Erythroblast (primary cell): ENCODE data around the gene STKLD1.
"Not testable (repeated sequence)": the region's sequence is repeated elsewhere in the genome, so short reads cannot be mapped to it uniquely, and the experiment has no call there.

Experiments used
- DNase-seq, 2 experiments: peaks; one replicate each; lab custom pipeline; 2025; lab: John Stamatoyannopoulos, UW
- GATA1 ChIP-seq: IDR thresholded peaks from 2 replicates; pipeline ENCODE4 v1.6.1; 2011; ENCODE audit warnings: low read depth, mild to moderate bottlenecking, control low read depth, low read length, moderate library complexity
- POLR2A ChIP-seq: IDR thresholded peaks from 2 replicates; pipeline ENCODE4 v1.6.1; 2011; ENCODE audit warnings: mild to moderate bottlenecking, low read length

STKLD1 gene

DNA sequence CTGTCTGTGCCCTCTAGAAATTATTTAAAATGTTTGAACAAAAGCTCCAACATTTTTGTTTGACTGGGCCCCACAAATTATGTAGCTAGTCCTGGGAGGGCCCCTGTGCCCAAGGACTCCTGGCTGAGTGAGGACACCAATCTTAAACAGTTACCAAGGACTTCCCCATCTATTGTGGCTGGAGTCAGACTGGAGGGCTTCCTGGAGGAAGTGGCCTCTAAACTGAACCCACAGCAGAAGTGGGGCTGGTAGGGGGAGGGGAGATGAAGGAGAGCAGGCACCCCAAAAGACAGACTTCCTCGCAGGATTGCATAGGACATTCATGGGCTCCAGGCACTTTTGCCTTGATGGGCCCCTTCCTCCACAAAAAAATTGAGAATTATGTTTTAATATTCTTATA, 54.1 kb downstream of the STKLD1 start:
- no peak for TF ChIP-seq POLR2A

GRCh38 chr9:133433351-133433843, 57.2 kb downstream of the STKLD1 start:
- no peak for DNase-seq
- no peak for TF ChIP-seq GATA1
- TF ChIP-seq POLR2A = no peak

More for the DNA sequence above, 54.1 kb downstream of the STKLD1 start:
- DNase-seq = no peak

GRCh38 chr9:133436681-133437080, 60.5 kb downstream of the STKLD1 start:
- no peak for TF ChIP-seq GATA1
- no peak for TF ChIP-seq POLR2A
- no peak for DNase-seq

- TF ChIP-seq POLR2A (no peak), GATA1 (no peak)
- no peak for DNase-seq
Measured at GRCh38 chr9:133437753-133438531, 61.8 kb downstream of the STKLD1 start.

GRCh38 chr9:133439337-133439736, 63.2 kb downstream of the STKLD1 start:
- TF ChIP-seq POLR2A (no peak), GATA1 (no peak)
- no peak for DNase-seq

- DNase-seq = no peak
- TF ChIP-seq POLR2A (no peak), GATA1 (no peak)
Measured at GRCh38 chr9:133440874-133441273, 64.7 kb downstream of the STKLD1 start.

- TF ChIP-seq POLR2A = no peak
- TF ChIP-seq GATA1 = no peak
- DNase-seq = no peak
Measured at GRCh38 chr9:133441571-133441970, 65.4 kb downstream of the STKLD1 start.

DNA sequence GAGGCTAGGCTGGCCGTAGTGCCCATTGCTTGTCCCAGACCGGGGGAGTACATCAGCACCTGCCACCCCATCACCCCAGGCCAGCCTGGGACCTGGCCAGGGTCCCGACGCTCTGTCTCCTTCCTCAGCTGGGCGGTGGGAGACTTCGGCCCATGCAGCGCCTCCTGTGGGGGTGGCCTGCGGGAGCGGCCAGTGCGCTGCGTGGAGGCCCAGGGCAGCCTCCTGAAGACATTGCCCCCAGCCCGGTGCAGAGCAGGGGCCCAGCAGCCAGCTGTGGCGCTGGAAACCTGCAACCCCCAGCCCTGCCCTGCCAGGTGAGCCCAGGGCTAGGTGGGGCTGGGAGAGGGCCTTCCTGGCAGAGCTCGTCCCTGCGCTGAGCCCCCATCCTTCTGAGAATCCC, 67.1 kb downstream of the STKLD1 start:
- no peak for DNase-seq
- no peak for TF ChIP-seq GATA1
- no peak for TF ChIP-seq POLR2A

DNA sequence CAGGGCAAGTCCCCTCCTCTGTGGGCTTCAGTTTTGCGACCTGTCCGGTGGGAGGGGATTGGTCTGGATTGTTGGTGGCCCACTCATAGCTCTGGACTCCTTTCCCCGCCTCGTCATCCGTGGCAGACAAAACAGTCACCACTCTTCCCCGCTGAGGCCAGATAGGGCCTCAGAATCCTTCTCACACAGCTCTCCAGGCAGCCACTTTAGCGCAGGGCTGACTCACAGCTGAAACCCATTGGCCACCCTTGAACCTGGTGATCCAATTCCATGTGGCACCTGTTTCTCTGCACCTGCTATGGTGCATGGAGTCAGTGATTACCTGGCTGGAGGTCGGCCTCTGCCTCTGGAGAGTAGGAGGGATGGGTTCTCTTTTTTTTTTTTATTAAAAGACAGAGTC, 67.8 kb downstream of the STKLD1 start:
- DNase-seq = no peak
- TF ChIP-seq POLR2A (no peak), GATA1 (no peak)

DNA sequence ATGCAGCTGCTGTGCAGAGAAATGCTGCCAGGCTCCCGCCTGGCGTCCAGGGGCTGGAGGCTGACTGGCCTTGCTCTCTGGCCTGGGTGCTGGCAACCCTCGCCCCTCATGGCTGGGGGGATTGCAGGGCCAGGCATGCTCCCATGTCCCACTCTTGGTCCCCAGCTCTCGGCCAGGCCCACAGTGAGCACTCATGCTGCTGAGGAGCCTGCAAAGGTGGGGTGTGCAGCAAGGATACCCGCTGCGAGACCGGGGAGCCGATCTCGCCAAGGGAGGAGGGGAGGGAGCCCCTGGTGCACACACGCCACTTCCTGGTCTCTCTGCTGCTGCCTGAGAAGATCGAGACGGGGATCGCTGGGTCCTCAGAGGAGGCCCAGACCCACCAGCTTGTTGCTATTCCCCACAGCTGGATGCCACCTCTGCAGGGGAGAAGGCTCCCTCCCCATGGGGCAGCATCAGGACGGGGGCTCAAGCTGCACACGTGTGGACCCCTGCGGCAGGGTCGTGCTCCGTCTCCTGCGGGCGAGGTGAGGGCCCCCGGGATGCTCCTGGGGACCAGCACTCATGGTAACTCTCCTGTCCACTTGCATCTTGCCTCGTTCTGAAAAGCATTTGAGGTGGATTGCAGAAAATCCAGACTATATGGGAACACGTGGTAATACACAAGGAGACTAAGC, 69.3 kb downstream of the STKLD1 start:
- TF ChIP-seq POLR2A = no peak
- no peak for TF ChIP-seq GATA1
- DNase-seq = no peak

- TF ChIP-seq POLR2A = no peak
- TF ChIP-seq GATA1 = no peak
- no peak for DNase-seq
Measured at GRCh38 chr9:133448487-133448972, 72.4 kb downstream of the STKLD1 start.

DNA sequence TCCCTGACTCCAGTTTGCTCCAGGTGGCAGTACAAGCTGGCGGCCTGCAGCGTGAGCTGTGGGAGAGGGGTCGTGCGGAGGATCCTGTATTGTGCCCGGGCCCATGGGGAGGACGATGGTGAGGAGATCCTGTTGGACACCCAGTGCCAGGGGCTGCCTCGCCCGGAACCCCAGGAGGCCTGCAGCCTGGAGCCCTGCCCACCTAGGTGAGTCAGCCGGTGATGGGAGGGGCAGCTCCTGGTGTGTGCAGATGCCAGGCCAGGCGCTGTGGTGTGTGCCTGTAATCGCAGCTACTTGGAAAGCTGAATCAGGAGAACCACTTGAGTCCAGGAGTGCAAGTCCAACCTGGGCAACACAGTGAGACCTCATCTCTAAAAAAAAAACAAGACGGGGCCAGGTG, 73.6 kb downstream of the STKLD1 start:
- TF ChIP-seq POLR2A (no peak), GATA1 (no peak)

GRCh38 chr9:133451865-133452264, 75.7 kb downstream of the STKLD1 start:
- DNase-seq = not testable (repeated sequence)

More for the DNA sequence above, 73.6 kb downstream of the STKLD1 start:
- DNase-seq = no peak

DNA sequence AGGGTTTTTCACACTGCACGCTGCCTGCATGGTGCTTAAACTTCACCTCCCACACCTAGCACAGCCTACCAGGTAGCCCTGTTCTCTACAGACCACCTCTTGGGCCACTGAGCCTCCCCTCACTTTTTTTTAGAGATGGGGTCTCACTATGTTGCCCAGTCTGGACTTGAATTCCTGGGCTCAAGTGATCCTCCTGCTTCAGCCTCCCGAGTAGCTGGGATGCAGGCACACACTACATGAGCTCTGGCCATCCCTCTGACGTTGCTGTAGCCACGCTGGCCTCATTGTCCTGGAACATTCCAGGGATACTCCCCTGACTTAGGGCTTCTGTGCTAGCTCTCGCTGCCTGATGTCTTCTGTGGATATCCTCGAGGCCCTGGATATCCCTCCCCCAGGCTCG, 76.4 kb downstream of the STKLD1 start:
- DNase-seq = no peak

More for the DNA sequence above, 76.4 kb downstream of the STKLD1 start:
- TF ChIP-seq POLR2A (no peak), GATA1 (no peak)
